Astrocyte (in vitro differentiated cells and primary cell): Measurements from ENCODE around the gene MAP2K2. TPM values are rescaled to one million over a fixed set of nuclear protein-coding genes. Genes with fewer than 3 reads are reported as not detected.
"Not testable (repeated sequence)": the region's sequence is repeated elsewhere in the genome, so short reads cannot be mapped to it uniquely, and the experiment has no call there.

Experiments
- DNase-seq: peaks from one replicate; pipeline ENCODE4 v3.0.0-alpha.2; 2010; ENCODE audit warnings: low read depth
- FAIRE-seq: peaks from 2 replicates; lab custom pipeline; 2011; peaks lifted over from hg19 to GRCh38; lab: Jason Lieb, UNC
- H2AFZ ChIP-seq: 2 replicates; pipeline ENCODE4 v1.6.0; 2012; ENCODE audit warnings: low read depth, low read length, inconsistent platforms
- H3K27ac ChIP-seq: 2 replicates; pipeline ENCODE4 v1.5.1; 2011; ENCODE audit warnings: low read depth, low read length, inconsistent platforms
- H3K27me3 ChIP-seq: 2 replicates; pipeline ENCODE4 v1.6.0; 2011; ENCODE audit warnings: low read length, inconsistent platforms; ENCODE audit not compliant: insufficient read depth
- H3K36me3 ChIP-seq: 2 replicates; pipeline ENCODE4 v1.5.1; 2011; ENCODE audit warnings: low read length, inconsistent platforms; ENCODE audit not compliant: insufficient read depth
- H3K4me1 ChIP-seq: 2 replicates; pipeline ENCODE4 v1.5.1; 2011; ENCODE audit warnings: low read length, inconsistent platforms; ENCODE audit not compliant: insufficient read depth
- H3K4me2 ChIP-seq: 2 replicates; pipeline ENCODE4 v1.6.0; 2012; ENCODE audit warnings: low read length, inconsistent platforms
- H3K4me3 ChIP-seq: 2 replicates; pipeline ENCODE4 v1.5.1; 2011; ENCODE audit warnings: low read depth, mild to moderate bottlenecking, low read length, inconsistent platforms; ENCODE audit not compliant: insufficient read depth
- H3K79me2 ChIP-seq: 2 replicates; pipeline ENCODE4 v1.6.0; 2012; ENCODE audit warnings: mild to moderate bottlenecking, low read length, inconsistent platforms; ENCODE audit not compliant: insufficient read depth
- H3K9ac ChIP-seq: 2 replicates; pipeline ENCODE4 v1.6.0; 2012; ENCODE audit warnings: mild to moderate bottlenecking, low read length, inconsistent platforms
- H3K9me3 ChIP-seq: 2 replicates; pipeline ENCODE4 v1.5.1; 2012; ENCODE audit warnings: low read depth, mild to moderate bottlenecking, low read length, inconsistent platforms; ENCODE audit not compliant: insufficient read depth
- H4K20me1 ChIP-seq: 2 replicates; pipeline ENCODE4 v1.6.0; 2012; ENCODE audit warnings: low read length, inconsistent platforms; ENCODE audit not compliant: insufficient read depth
- H3K27ac Mint-ChIP-seq: one replicate; pipeline ENCODE4 v1.8.0; 2021; ENCODE audit warnings: mild to moderate bottlenecking, mixed read lengths; ENCODE audit not compliant: unreplicated experiment
- H3K27me3 Mint-ChIP-seq: one replicate; pipeline ENCODE4 v1.8.0; 2021; ENCODE audit warnings: low read depth, mixed read lengths; ENCODE audit not compliant: unreplicated experiment
- H3K36me3 Mint-ChIP-seq: one replicate; pipeline ENCODE4 v1.8.0; 2021; ENCODE audit warnings: low read depth, mixed read lengths; ENCODE audit not compliant: unreplicated experiment
- H3K4me1 Mint-ChIP-seq: one replicate; pipeline ENCODE4 v1.8.0; 2021; ENCODE audit warnings: low read depth, mixed read lengths; ENCODE audit not compliant: unreplicated experiment
- H3K4me3 Mint-ChIP-seq: one replicate; pipeline ENCODE4 v1.8.0; 2021; ENCODE audit warnings: mild to moderate bottlenecking, moderate library complexity, mixed read lengths; ENCODE audit not compliant: unreplicated experiment
- H3K9me3 Mint-ChIP-seq: one replicate; pipeline ENCODE4 v1.8.0; 2021; ENCODE audit warnings: mild to moderate bottlenecking, mixed read lengths; ENCODE audit not compliant: unreplicated experiment
- CTCF ChIP-seq: IDR thresholded peaks from 2 replicates; pipeline ENCODE4 v1.5.1; 2011; ENCODE audit warnings: low read depth, mild to moderate bottlenecking, inconsistent platforms, low read length, moderate library complexity; ENCODE audit not compliant: insufficient read depth
- EZH2 ChIP-seq: IDR thresholded peaks from 2 replicates; pipeline ENCODE4 v1.6.1; 2012; ENCODE audit warnings: mild to moderate bottlenecking, low read length, inconsistent platforms; ENCODE audit not compliant: insufficient read depth
- total RNA-seq: library from RNA; stranded (reverse); gene quantifications from 2 replicates; pipeline ENCODE4 v1.2.1, GENCODE V29; 2021

The MAP2K2 gene
- total RNA-seq, 1 donor from 2014 or later: 190 TPM

- TF ChIP-seq EZH2: no peak
- H3K9me3 ChIP-seq: no peaks in the 10 kb centered on the region
- DNase-seq: no peak
Observed at GRCh38 chr19:4136680-4137088, 12.8 kb upstream of the MAP2K2 start.

DNA sequence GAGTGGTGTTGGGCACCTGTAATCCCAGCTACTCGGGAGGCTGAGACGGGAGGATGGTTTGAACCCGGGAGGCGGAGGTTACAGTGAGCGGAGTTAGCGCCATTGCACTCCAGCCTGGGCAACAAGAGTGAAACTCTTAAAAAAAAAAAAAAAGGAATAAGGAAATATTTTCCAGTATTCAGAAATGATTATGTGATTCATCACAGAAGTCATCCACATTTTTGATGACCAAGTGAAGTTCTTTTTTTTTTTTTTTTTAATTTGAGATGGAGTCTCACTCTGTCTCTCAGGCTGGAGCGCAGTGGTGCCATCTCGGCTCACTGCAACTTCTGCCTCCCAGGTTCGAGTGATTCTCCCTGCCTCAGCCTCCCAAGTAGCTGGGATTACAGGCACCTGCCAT, 11.5 kb upstream of the MAP2K2 start:
- not testable (repeated sequence) for H3K79me2 ChIP-seq, H3K36me3 ChIP-seq, H3K4me2 ChIP-seq, DNase-seq, FAIRE-seq, H4K20me1 ChIP-seq, H3K27me3 Mint-ChIP-seq, H3K27me3 ChIP-seq, H3K4me3 Mint-ChIP-seq, H2AFZ ChIP-seq, H3K4me1 Mint-ChIP-seq, H3K36me3 Mint-ChIP-seq, H3K9me3 Mint-ChIP-seq, H3K27ac ChIP-seq, H3K4me3 ChIP-seq, H3K27ac Mint-ChIP-seq, H3K9me3 ChIP-seq, H3K9ac ChIP-seq
- peaks cover 11% of the 10 kb centered on the region for H3K4me1 ChIP-seq

More at GRCh38 chr19:4136680-4137088, 12.8 kb upstream of the MAP2K2 start:
- Mint-ChIP-seq H3K27me3 (no peaks in the 10 kb centered on the region), H3K27ac (no peak overlapping the region), H3K9me3 (no peaks in the 10 kb centered on the region), H3K4me1 (no peaks in the 10 kb centered on the region), H3K36me3 (no peaks in the 10 kb centered on the region), H3K4me3 (no peak overlapping the region)
- Histone ChIP-seq H2AFZ (no peak overlapping the region), H3K27me3 (no peaks in the 10 kb centered on the region), H3K27ac (no peak overlapping the region), H3K9ac (no peak overlapping the region), H3K79me2 (no peaks in the 10 kb centered on the region), H3K4me1 (no peaks in the 10 kb centered on the region), H3K36me3 (no peaks in the 10 kb centered on the region), H3K4me2 (no peak overlapping the region), H3K4me3 (no peak overlapping the region), H4K20me1 (no peaks in the 10 kb centered on the region)
- FAIRE-seq: no peak

DNA sequence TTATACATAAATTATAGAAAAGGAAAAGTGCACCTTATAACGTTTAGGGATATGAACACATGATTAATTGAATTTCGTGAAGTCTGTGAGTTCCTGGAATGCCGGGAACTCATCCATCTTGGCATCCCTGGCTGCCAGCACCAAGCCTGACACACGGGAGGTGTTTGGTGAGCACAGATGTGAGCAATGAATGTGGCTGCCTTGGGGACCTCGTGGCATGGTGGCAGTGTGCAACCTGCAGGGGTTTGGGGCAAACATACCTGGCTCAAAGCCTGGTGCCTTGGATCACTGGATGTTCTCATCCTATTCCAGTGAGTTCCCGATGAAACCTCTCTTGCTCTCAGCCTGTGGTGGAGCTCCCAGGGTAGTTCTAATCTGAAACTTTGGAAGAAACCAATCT, 10.4 kb upstream of the MAP2K2 start:
- H3K4me2 ChIP-seq: no peak overlapping the region
- no peaks in the 10 kb centered on the region for H3K79me2 ChIP-seq
- H2AFZ ChIP-seq: peak overlapping the region; percentile 18
- H3K4me1 ChIP-seq: peaks cover 11% of the 10 kb centered on the region
- DNase-seq (no peak), FAIRE-seq (no peak)
- TF ChIP-seq EZH2 (no peak), CTCF (no peak)
- H3K4me3 ChIP-seq: no peak overlapping the region
- Mint-ChIP-seq H3K36me3 (no peaks in the 10 kb centered on the region), H3K4me3 (no peak overlapping the region), H3K9me3 (no peaks in the 10 kb centered on the region), H3K27me3 (no peaks in the 10 kb centered on the region), H3K27ac (no peak overlapping the region), H3K4me1 (peaks cover 6% of the 10 kb centered on the region)
- no peaks in the 10 kb centered on the region for H3K36me3 ChIP-seq
- H4K20me1 ChIP-seq: no peaks in the 10 kb centered on the region
- no peak overlapping the region for H3K9ac ChIP-seq
- H3K9me3 ChIP-seq: no peaks in the 10 kb centered on the region
- H3K27ac ChIP-seq: no peak overlapping the region
- H3K27me3 ChIP-seq: no peaks in the 10 kb centered on the region
